ENCODE data around the gene PRDM15.
A peak's percentile ranks its signal among the peaks of the same experiment; 100 is the strongest.

GRCh38 chr21:41817228-41817627, 61.9 kb downstream of the PRDM15 start:
- TF ChIP-seq HNF4A (conservative IDR thresholded peaks at IDR 0.05): no peak
- TF ChIP-seq, protein P1, sequence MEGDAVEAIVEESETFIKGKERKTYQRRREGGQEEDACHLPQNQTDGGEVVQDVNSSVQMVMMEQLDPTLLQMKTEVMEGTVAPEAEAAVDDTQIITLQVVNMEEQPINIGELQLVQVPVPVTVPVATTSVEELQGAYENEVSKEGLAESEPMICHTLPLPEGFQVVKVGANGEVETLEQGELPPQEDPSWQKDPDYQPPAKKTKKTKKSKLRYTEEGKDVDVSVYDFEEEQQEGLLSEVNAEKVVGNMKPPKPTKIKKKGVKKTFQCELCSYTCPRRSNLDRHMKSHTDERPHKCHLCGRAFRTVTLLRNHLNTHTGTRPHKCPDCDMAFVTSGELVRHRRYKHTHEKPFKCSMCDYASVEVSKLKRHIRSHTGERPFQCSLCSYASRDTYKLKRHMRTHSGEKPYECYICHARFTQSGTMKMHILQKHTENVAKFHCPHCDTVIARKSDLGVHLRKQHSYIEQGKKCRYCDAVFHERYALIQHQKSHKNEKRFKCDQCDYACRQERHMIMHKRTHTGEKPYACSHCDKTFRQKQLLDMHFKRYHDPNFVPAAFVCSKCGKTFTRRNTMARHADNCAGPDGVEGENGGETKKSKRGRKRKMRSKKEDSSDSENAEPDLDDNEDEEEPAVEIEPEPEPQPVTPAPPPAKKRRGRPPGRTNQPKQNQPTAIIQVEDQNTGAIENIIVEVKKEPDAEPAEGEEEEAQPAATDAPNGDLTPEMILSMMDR (IDR thresholded peaks at IDR 0.05; ENCODE audit: low read depth, low read length, missing input control): peak; percentile 54
- peak; percentile 74 to 79 for TF ChIP-seq RAD21 (IDR thresholded peaks at IDR 0.05)
- TF ChIP-seq TAF1 (conservative IDR thresholded peaks at IDR 0.05): no peak
- no peak for TF ChIP-seq JUND (IDR thresholded peaks at IDR 0.05)

All from liver (tissue), 3 donors.